ENCODE results near the gene TTI1.

- no peak for TF ChIP-seq EGR1 (IDR thresholded peaks at IDR 0.05)
- TF ChIP-seq RAD21 (IDR thresholded peaks at IDR 0.05; ENCODE audit: low read depth), result peak; percentile 81
- no peak for TF ChIP-seq EP300 (IDR thresholded peaks at IDR 0.05; ENCODE audit: borderline replicate concordance)
- no peak for TF ChIP-seq CEBPB (IDR thresholded peaks at IDR 0.05)
Measured at GRCh38 chr20:38057351-38057972, 24.2 kb upstream of the TTI1 start.

Data from Ishikawa (cell line).